ENCODE measurements around the gene CNTNAP3. TPM values are rescaled to one million over a fixed set of nuclear protein-coding genes. Genes with fewer than 3 reads are reported as not detected.
"Not testable (repeated sequence)": the region's sequence is repeated elsewhere in the genome, so short reads cannot be mapped to it uniquely, and the experiment has no call there.

The CNTNAP3 gene
- total RNA-seq, 1 experiment from 2014 or later: 22.6 TPM

- H3K27ac Mint-ChIP-seq; H3K27me3 Mint-ChIP-seq (ENCODE audit: low read depth); H3K23ac ChIP-seq (ENCODE audit: insufficient read length, low read depth, low read length); H3K4me1 ChIP-seq (ENCODE audit: insufficient read depth, low read length); H3K4me1 Mint-ChIP-seq; H3K56ac ChIP-seq (ENCODE audit: insufficient read length, low read depth, low read length); H3K27me3 ChIP-seq (ENCODE audit: insufficient read depth, low read length); H3K36me3 Mint-ChIP-seq (ENCODE audit: insufficient read depth in 1 of 3, low read depth in 3 of 3); H2AFZ ChIP-seq (ENCODE audit: low read length); H2BK20ac ChIP-seq (ENCODE audit: low read depth, low read length, poor library complexity, severe bottlenecking); H3T11ph ChIP-seq (ENCODE audit: low read length); H2AK5ac ChIP-seq (ENCODE audit: insufficient read length, low read length); H3K79me2 ChIP-seq (ENCODE audit: insufficient read depth, low read length); H3K14ac ChIP-seq (ENCODE audit: insufficient read depth, low read length); H3K23me2 ChIP-seq (ENCODE audit: insufficient read length, low read depth, low read length, poor library complexity, severe bottlenecking); H2BK120ac ChIP-seq (ENCODE audit: low read depth, low read length, poor library complexity, severe bottlenecking); H4K5ac ChIP-seq (ENCODE audit: insufficient read length, low read depth, low read length); H3K9me3 ChIP-seq (ENCODE audit: control insufficient read depth, low read depth, low read length); H3K79me1 ChIP-seq (ENCODE audit: insufficient read depth, low read depth, low read length, poor library complexity, severe bottlenecking); H3K18ac ChIP-seq (ENCODE audit: insufficient read length, low read depth, low read length); H3K9me3 Mint-ChIP-seq; H4K91ac ChIP-seq (ENCODE audit: insufficient read length, low read depth, low read length); DNase-seq; H4K8ac ChIP-seq (replicated peaks; ENCODE audit: insufficient read length, low read depth, low read length); H3K9ac ChIP-seq (ENCODE audit: extremely low read depth, insufficient read length, low read length); H3K4me3 Mint-ChIP-seq; H2BK5ac ChIP-seq (ENCODE audit: insufficient read length, low read length); H4K20me1 ChIP-seq (ENCODE audit: control insufficient read depth, insufficient read depth, insufficient read length); H2BK12ac ChIP-seq (ENCODE audit: insufficient read length, low read depth, low read length); H3K27ac ChIP-seq (ENCODE audit: insufficient read length, low read depth, low read length); H3K4me2 ChIP-seq (ENCODE audit: insufficient read depth, insufficient read length, low read length); H3K4ac ChIP-seq (ENCODE audit: low read depth, low read length); H2BK15ac ChIP-seq (ENCODE audit: low read depth, low read length): not testable (repeated sequence)
- no CpG with 5 or more reads among the region's 4 CpGs for WGBS (ENCODE audit: extremely low coverage, insufficient read length, low lambda C conversion rate)
Measured at GRCh38 chr9:39242513-39242912, 45.5 kb downstream of the CNTNAP3 start.

- H3K27ac Mint-ChIP-seq; H3K4ac ChIP-seq (ENCODE audit: low read depth, low read length); H2BK20ac ChIP-seq (ENCODE audit: low read depth, low read length, poor library complexity, severe bottlenecking); H3T11ph ChIP-seq (ENCODE audit: low read length); H3K14ac ChIP-seq (ENCODE audit: insufficient read depth, low read length); H3K23me2 ChIP-seq (ENCODE audit: insufficient read length, low read depth, low read length, poor library complexity, severe bottlenecking); H2AK5ac ChIP-seq (ENCODE audit: insufficient read length, low read length); DNase-seq; H2BK5ac ChIP-seq (ENCODE audit: insufficient read length, low read length); H3K56ac ChIP-seq (ENCODE audit: insufficient read length, low read depth, low read length); H3K27ac ChIP-seq (ENCODE audit: insufficient read length, low read depth, low read length); H2BK15ac ChIP-seq (ENCODE audit: low read depth, low read length); H3K9ac ChIP-seq (ENCODE audit: extremely low read depth, insufficient read length, low read length); H3K9me3 Mint-ChIP-seq; H3K4me1 ChIP-seq (ENCODE audit: insufficient read depth, low read length); H3K27me3 Mint-ChIP-seq (ENCODE audit: low read depth); H3K4me1 Mint-ChIP-seq; H2AFZ ChIP-seq (ENCODE audit: low read length); H3K23ac ChIP-seq (ENCODE audit: insufficient read length, low read depth, low read length); H4K20me1 ChIP-seq (ENCODE audit: control insufficient read depth, insufficient read depth, insufficient read length); H4K5ac ChIP-seq (ENCODE audit: insufficient read length, low read depth, low read length); H2BK120ac ChIP-seq (ENCODE audit: low read depth, low read length, poor library complexity, severe bottlenecking); H3K36me3 Mint-ChIP-seq (ENCODE audit: insufficient read depth in 1 of 3, low read depth in 3 of 3); H3K79me2 ChIP-seq (ENCODE audit: insufficient read depth, low read length); H2BK12ac ChIP-seq (ENCODE audit: insufficient read length, low read depth, low read length); H3K9me3 ChIP-seq (ENCODE audit: control insufficient read depth, low read depth, low read length); H3K4me2 ChIP-seq (ENCODE audit: insufficient read depth, insufficient read length, low read length); H4K8ac ChIP-seq (replicated peaks; ENCODE audit: insufficient read length, low read depth, low read length); H4K91ac ChIP-seq (ENCODE audit: insufficient read length, low read depth, low read length); H3K27me3 ChIP-seq (ENCODE audit: insufficient read depth, low read length); H3K4me3 Mint-ChIP-seq; H3K79me1 ChIP-seq (ENCODE audit: insufficient read depth, low read depth, low read length, poor library complexity, severe bottlenecking); H3K18ac ChIP-seq (ENCODE audit: insufficient read length, low read depth, low read length): not testable (repeated sequence)
- WGBS (ENCODE audit: extremely low coverage, insufficient read length, low lambda C conversion rate): no CpG with 5 or more reads among the region's 12 CpGs
Measured at GRCh38 chr9:39232130-39232991, 55.6 kb downstream of the CNTNAP3 start.

All from H9 (cell line).